ENCODE measurements around the gene CLN6.

Gene CLN6

DNA sequence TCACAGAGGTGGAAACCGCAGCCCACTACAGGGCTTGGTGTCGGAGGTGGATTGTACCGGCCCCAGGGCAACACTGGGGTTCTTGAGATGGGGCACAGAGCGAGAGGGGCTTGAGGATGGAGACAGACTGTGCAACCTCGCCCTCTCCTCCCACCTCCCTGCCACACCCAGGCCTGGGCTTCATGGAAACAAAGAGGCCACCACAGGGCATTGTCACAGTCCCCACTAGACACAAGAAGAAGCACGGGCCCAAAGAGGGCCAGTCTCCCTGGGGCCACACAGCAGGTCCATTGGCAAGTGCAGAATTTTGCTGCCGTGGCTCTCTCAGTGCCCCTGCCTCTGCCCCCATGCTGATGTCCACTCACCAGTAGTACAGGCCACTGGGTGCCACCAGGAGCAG, 20.3 kb downstream of the CLN6 start:
- no peak for DNase-seq (ENCODE audit: low read depth, low spot score)

DNA sequence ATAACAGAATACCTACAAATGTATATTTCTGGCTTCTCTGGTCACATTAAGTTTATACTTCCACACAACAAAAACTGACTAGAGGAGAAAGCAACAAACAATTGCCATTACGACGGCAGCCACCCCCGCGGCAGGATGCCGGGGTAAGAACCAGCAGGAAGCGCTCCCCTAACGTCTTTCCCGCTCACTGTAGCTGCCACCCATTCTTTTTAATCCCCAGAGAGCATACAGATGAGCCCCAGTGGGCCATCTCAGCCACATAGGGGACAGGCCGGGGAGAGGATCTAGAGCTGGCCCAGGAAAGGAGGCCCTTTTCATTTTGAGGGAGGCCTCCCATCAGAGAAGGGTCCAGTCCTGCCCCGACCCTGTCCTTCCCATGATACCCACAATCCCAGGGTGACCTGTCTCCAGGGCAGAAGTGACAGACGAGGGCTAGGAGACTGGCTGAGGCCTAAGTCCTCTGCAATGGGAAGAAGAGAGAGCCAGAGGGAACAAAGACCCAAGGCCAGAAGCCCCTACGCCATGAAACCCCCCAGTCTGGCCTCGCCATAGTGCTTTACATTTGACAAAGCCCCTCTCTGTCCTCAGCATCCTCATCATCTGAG, 20.8 kb downstream of the CLN6 start:
- TF ChIP-seq ZNF274 (IDR thresholded peaks at IDR 0.05; ENCODE audit: low read depth, low read length) (no peak), YY1 (IDR thresholded peaks at IDR 0.05; ENCODE audit: insufficient read depth, insufficient read length) (no peak), SUZ12 (IDR thresholded peaks at IDR 0.05; ENCODE audit: extremely low read depth, insufficient read depth, insufficient read length) (no peak)
- no peak for DNase-seq (ENCODE audit: low read depth, low spot score)
- H3K27me3 ChIP-seq (ENCODE audit: insufficient read depth, insufficient read length): no peaks in the 10 kb centered on the region
- no peak overlapping the region for H3K9ac ChIP-seq (ENCODE audit: insufficient read length, low read depth)
- no peak overlapping the region for H3K4me3 ChIP-seq (ENCODE audit: insufficient read length, low read depth)
- H3K36me3 ChIP-seq (ENCODE audit: insufficient read depth, insufficient read length, low read length): peaks cover 71% of the 10 kb centered on the region
- no peaks in the 10 kb centered on the region for H3K9me3 ChIP-seq (ENCODE audit: insufficient read depth, low read length)
- H3K4me1 ChIP-seq (ENCODE audit: insufficient read depth, insufficient read length): peaks cover 35% of the 10 kb centered on the region

More for the DNA sequence above, 20.3 kb downstream of the CLN6 start:
- no peaks in the 10 kb centered on the region for H3K9me3 ChIP-seq (ENCODE audit: insufficient read depth, low read length)
- no peak for TF ChIP-seq YY1 (IDR thresholded peaks at IDR 0.05; ENCODE audit: insufficient read depth, insufficient read length)
- no peak for TF ChIP-seq ZNF274 (IDR thresholded peaks at IDR 0.05; ENCODE audit: low read depth, low read length)
- no peak for TF ChIP-seq SUZ12 (IDR thresholded peaks at IDR 0.05; ENCODE audit: extremely low read depth, insufficient read depth, insufficient read length)
- H3K9ac ChIP-seq (ENCODE audit: insufficient read length, low read depth): no peak overlapping the region
- peaks cover 34% of the 10 kb centered on the region for H3K4me1 ChIP-seq (ENCODE audit: insufficient read depth, insufficient read length)
- no peaks in the 10 kb centered on the region for H3K27me3 ChIP-seq (ENCODE audit: insufficient read depth, insufficient read length)
- peaks cover 76% of the 10 kb centered on the region for H3K36me3 ChIP-seq (ENCODE audit: insufficient read depth, insufficient read length, low read length)
- H3K4me3 ChIP-seq (ENCODE audit: insufficient read length, low read depth): no peak overlapping the region

DNA sequence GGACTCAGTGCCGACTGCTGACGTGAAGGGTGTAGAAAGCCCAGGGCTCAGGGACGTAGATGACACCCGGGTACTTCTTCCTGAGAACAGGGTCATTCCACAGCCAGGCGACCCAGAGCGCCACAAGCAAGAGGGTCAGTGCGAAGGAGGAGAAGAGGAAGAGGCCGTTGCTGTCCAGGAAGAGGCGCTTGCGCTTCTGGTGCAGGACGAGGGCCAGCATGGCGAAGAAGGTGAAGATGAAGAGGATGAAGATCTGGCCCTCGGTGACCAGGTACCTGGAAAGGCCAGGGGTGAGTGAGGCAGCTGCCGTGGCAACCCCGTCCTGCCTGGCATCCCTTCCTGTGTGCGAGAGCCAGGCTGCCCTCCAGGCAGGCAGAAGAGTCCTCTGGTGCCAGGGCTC, 21.4 kb downstream of the CLN6 start:
- no peak for DNase-seq (ENCODE audit: low read depth, low spot score)
- Histone ChIP-seq H3K27me3 (ENCODE audit: insufficient read depth, insufficient read length) (no peaks in the 10 kb centered on the region), H3K4me1 (ENCODE audit: insufficient read depth, insufficient read length) (peaks cover 35% of the 10 kb centered on the region), H3K9me3 (ENCODE audit: insufficient read depth, low read length) (no peaks in the 10 kb centered on the region), H3K9ac (ENCODE audit: insufficient read length, low read depth) (no peak overlapping the region), H3K4me3 (ENCODE audit: insufficient read length, low read depth) (no peak overlapping the region), H3K36me3 (ENCODE audit: insufficient read depth, insufficient read length, low read length) (peaks cover 69% of the 10 kb centered on the region)
- TF ChIP-seq SUZ12 (IDR thresholded peaks at IDR 0.05; ENCODE audit: extremely low read depth, insufficient read depth, insufficient read length) (no peak), YY1 (IDR thresholded peaks at IDR 0.05; ENCODE audit: insufficient read depth, insufficient read length) (no peak), ZNF274 (IDR thresholded peaks at IDR 0.05; ENCODE audit: low read depth, low read length) (no peak)

DNA sequence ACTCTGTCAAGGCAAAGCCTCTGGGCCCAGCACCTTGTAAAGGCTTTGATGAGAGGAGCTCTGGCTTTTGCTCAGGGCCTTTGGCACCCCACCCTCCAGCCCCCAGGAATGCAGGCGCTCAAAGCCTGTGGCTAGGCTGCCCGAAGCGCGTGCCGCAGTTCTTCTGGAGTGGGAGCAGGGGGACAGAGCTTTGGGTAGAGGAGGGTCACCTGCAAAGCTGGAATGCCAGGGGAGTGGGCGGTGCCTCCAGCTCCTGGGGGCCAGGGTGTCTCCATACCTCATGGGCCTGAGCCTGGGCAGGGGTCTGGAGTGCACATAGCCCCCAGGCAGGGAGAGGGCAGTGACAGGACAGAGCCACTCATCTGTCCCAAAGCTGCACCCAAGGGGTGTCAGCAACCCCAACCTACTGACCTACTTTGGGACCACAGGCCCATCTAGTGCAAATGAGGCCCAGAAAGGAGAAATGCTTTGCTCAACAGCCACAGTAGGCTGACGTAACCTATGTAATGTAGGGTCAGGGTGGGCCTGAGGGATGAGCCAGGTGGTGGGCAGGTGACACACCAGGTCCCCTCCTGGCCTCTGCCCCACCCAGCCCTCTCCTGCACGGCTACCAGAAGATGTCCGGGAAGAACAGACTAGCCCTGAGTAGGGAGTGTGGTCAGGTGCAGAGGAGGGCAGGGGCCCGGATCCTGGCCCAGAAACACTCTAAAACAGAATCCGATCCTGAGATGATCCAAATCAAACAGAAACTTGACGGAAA, 22.2 kb downstream of the CLN6 start:
- DNase-seq (ENCODE audit: low read depth, low spot score): no peak
- H3K27me3 ChIP-seq (ENCODE audit: insufficient read depth, insufficient read length): no peaks in the 10 kb centered on the region
- H3K9me3 ChIP-seq (ENCODE audit: insufficient read depth, low read length): no peaks in the 10 kb centered on the region
- TF ChIP-seq ZNF274 (IDR thresholded peaks at IDR 0.05; ENCODE audit: low read depth, low read length): no peak
- TF ChIP-seq SUZ12 (IDR thresholded peaks at IDR 0.05; ENCODE audit: extremely low read depth, insufficient read depth, insufficient read length): no peak
- no peak for TF ChIP-seq YY1 (IDR thresholded peaks at IDR 0.05; ENCODE audit: insufficient read depth, insufficient read length)
- peaks cover 35% of the 10 kb centered on the region for H3K4me1 ChIP-seq (ENCODE audit: insufficient read depth, insufficient read length)
- peaks cover 69% of the 10 kb centered on the region for H3K36me3 ChIP-seq (ENCODE audit: insufficient read depth, insufficient read length, low read length)
- no peak overlapping the region for H3K4me3 ChIP-seq (ENCODE audit: insufficient read length, low read depth)
- no peak overlapping the region for H3K9ac ChIP-seq (ENCODE audit: insufficient read length, low read depth)

GRCh38 chr15:68206711-68207151, 22.8 kb downstream of the CLN6 start:
- Histone ChIP-seq H3K4me1 (ENCODE audit: insufficient read depth, insufficient read length) (peaks cover 35% of the 10 kb centered on the region), H3K9ac (ENCODE audit: insufficient read length, low read depth) (peak overlapping the region; percentile 11), H3K27me3 (ENCODE audit: insufficient read depth, insufficient read length) (no peaks in the 10 kb centered on the region), H3K9me3 (ENCODE audit: insufficient read depth, low read length) (no peaks in the 10 kb centered on the region), H3K36me3 (ENCODE audit: insufficient read depth, insufficient read length, low read length) (peaks cover 65% of the 10 kb centered on the region), H3K4me3 (ENCODE audit: insufficient read length, low read depth) (no peak overlapping the region)
- DNase-seq (ENCODE audit: low read depth, low spot score): no peak
- TF ChIP-seq ZNF274 (IDR thresholded peaks at IDR 0.05; ENCODE audit: low read depth, low read length) (no peak), SUZ12 (IDR thresholded peaks at IDR 0.05; ENCODE audit: extremely low read depth, insufficient read depth, insufficient read length) (no peak), YY1 (IDR thresholded peaks at IDR 0.05; ENCODE audit: insufficient read depth, insufficient read length) (no peak)

- DNase-seq (ENCODE audit: low read depth, low spot score): no peak
- Histone ChIP-seq H3K4me1 (ENCODE audit: insufficient read depth, insufficient read length) (peaks cover 30% of the 10 kb centered on the region), H3K9me3 (ENCODE audit: insufficient read depth, low read length) (no peaks in the 10 kb centered on the region), H3K4me3 (ENCODE audit: insufficient read length, low read depth) (no peak overlapping the region), H3K27me3 (ENCODE audit: insufficient read depth, insufficient read length) (no peaks in the 10 kb centered on the region), H3K36me3 (ENCODE audit: insufficient read depth, insufficient read length, low read length) (peaks cover 62% of the 10 kb centered on the region), H3K9ac (ENCODE audit: insufficient read length, low read depth) (peak overlapping the region; percentile 13)
- TF ChIP-seq ZNF274 (IDR thresholded peaks at IDR 0.05; ENCODE audit: low read depth, low read length): no peak
- TF ChIP-seq YY1 (IDR thresholded peaks at IDR 0.05; ENCODE audit: insufficient read depth, insufficient read length): no peak
Measured at GRCh38 chr15:68205954-68206539, 23.5 kb downstream of the CLN6 start.

GRCh38 chr15:68205558-68205944, 24.0 kb downstream of the CLN6 start:
- no peak overlapping the region for H3K4me3 ChIP-seq (ENCODE audit: insufficient read length, low read depth)
- no peaks in the 10 kb centered on the region for H3K9me3 ChIP-seq (ENCODE audit: insufficient read depth, low read length)
- peak overlapping the region; percentile 13 for H3K9ac ChIP-seq (ENCODE audit: insufficient read length, low read depth)
- H3K36me3 ChIP-seq (ENCODE audit: insufficient read depth, insufficient read length, low read length): peaks cover 59% of the 10 kb centered on the region
- peaks cover 29% of the 10 kb centered on the region for H3K4me1 ChIP-seq (ENCODE audit: insufficient read depth, insufficient read length)
- TF ChIP-seq SUZ12 (IDR thresholded peaks at IDR 0.05; ENCODE audit: extremely low read depth, insufficient read depth, insufficient read length): no peak
- TF ChIP-seq ZNF274 (IDR thresholded peaks at IDR 0.05; ENCODE audit: low read depth, low read length): no peak
- TF ChIP-seq YY1 (IDR thresholded peaks at IDR 0.05; ENCODE audit: insufficient read depth, insufficient read length): no peak
- no peaks in the 10 kb centered on the region for H3K27me3 ChIP-seq (ENCODE audit: insufficient read depth, insufficient read length)
- DNase-seq (ENCODE audit: low read depth, low spot score): no peak
